Loucy (cell line): ENCODE results near the gene FSIP1.

Experiments used
- CTCF ChIP-seq: fragments of 200-600 bp; sonication (generic); conservative IDR thresholded peaks from 2 replicates; pipeline ENCODE4 v1.5.1; 2014; ENCODE audit warnings: mild to moderate bottlenecking, antibody characterized with exemption, low read length
- EZH2phosphoT487 ChIP-seq: fragments of 200-600 bp; IDR thresholded peaks from 2 replicates; pipeline ENCODE4 v1.6.1; 2018; ENCODE audit warnings: antibody characterized with exemption, mild to moderate bottlenecking, moderate library complexity, borderline replicate concordance

- TF ChIP-seq CTCF (no peak), EZH2phosphoT487 (no peak)
These were observed 196.8 kb downstream of the FSIP1 start for GRCh38 chr15:39585871-39586301.
